ENCODE results near the gene HIBCH. TPM values are rescaled to one million over a fixed set of nuclear protein-coding genes. Genes with fewer than 3 reads are reported as not detected.
"Not testable (repeated sequence)": the region's sequence is repeated elsewhere in the genome, so short reads cannot be mapped to it uniquely, and the experiment has no call there.

The HIBCH gene
- total RNA-seq, 1 experiment from 2014 or later = 26.5 TPM

DNA sequence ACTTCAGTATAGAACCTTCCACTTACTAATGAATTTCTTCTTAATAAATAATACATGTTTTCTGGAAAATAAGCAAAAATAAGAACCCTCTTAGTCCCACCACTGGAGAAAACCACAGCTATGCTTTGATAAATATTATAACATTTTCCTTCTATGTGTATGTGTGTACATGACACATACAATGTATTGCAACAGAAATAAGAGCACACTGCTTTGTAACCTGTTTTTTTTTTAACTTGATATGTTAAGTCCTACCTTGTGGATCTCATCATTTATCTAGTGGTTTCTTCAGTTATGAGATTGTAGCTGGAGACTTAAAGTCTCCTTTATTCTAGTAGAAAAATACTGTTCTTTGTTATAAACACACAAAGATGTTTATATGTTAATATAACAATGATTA lies 40.9 kb upstream of the HIBCH start (continued):
- no peak for TF ChIP-seq CREM (CRISPR knock-in tag; IDR thresholded peaks at IDR 0.05)
- TF ChIP-seq, protein P1, sequence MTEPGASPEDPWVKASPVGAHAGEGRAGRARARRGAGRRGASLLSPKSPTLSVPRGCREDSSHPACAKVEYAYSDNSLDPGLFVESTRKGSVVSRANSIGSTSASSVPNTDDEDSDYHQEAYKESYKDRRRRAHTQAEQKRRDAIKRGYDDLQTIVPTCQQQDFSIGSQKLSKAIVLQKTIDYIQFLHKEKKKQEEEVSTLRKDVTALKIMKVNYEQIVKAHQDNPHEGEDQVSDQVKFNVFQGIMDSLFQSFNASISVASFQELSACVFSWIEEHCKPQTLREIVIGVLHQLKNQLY (CRISPR knock-in tag; IDR thresholded peaks at IDR 0.05) = no peak
- TF ChIP-seq, protein P2, sequence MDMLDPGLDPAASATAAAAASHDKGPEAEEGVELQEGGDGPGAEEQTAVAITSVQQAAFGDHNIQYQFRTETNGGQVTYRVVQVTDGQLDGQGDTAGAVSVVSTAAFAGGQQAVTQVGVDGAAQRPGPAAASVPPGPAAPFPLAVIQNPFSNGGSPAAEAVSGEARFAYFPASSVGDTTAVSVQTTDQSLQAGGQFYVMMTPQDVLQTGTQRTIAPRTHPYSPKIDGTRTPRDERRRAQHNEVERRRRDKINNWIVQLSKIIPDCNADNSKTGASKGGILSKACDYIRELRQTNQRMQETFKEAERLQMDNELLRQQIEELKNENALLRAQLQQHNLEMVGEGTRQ (CRISPR knock-in tag; IDR thresholded peaks at IDR 0.05) = no peak
- no peak for TF ChIP-seq ZNF317 (CRISPR knock-in tag; IDR thresholded peaks at IDR 0.05; ENCODE audit: borderline replicate concordance, low read depth)
- TF ChIP-seq, protein P3, sequence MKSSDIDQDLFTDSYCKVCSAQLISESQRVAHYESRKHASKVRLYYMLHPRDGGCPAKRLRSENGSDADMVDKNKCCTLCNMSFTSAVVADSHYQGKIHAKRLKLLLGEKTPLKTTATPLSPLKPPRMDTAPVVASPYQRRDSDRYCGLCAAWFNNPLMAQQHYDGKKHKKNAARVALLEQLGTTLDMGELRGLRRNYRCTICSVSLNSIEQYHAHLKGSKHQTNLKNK (CRISPR knock-in tag; IDR thresholded peaks at IDR 0.05) = no peak
- no peak for TF ChIP-seq IRF2 (CRISPR knock-in tag; IDR thresholded peaks at IDR 0.05; ENCODE audit: borderline replicate concordance, low read depth)
- TF ChIP-seq, protein P4, sequence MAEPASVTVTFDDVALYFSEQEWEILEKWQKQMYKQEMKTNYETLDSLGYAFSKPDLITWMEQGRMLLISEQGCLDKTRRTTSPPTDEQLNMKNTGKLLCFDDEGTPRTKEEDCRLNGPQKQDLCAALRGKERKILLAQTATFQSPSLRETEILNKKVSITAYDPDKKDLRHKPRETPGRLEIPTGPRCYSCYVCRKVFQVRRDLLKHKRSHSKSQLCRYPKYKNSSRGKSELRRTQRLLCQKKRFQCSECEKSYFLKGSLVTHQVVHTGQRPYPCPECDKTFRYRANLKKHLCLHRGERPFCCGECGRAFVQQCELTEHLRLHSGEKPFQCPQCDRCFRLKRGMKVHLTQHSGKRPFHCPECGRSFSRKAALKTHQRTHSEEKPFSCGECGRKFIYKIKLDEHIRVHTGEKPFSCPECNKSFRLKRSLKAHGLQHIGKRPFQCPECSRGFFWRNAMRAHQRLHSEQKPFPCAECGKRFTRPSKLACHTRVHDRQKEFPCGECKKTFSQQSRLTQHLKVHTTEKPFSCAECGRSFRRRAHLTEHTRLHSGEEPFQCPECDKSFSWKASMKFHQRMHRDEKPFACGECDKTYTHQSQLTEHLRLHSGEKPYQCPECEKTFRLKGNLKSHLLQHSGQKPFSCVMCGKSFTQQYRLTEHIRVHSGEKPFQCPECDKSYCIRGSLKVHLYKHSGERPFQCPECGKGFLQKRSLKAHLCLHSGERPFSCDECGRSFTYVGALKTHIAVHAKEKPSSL (CRISPR knock-in tag; conservative IDR thresholded peaks at IDR 0.05) = no peak

DNA sequence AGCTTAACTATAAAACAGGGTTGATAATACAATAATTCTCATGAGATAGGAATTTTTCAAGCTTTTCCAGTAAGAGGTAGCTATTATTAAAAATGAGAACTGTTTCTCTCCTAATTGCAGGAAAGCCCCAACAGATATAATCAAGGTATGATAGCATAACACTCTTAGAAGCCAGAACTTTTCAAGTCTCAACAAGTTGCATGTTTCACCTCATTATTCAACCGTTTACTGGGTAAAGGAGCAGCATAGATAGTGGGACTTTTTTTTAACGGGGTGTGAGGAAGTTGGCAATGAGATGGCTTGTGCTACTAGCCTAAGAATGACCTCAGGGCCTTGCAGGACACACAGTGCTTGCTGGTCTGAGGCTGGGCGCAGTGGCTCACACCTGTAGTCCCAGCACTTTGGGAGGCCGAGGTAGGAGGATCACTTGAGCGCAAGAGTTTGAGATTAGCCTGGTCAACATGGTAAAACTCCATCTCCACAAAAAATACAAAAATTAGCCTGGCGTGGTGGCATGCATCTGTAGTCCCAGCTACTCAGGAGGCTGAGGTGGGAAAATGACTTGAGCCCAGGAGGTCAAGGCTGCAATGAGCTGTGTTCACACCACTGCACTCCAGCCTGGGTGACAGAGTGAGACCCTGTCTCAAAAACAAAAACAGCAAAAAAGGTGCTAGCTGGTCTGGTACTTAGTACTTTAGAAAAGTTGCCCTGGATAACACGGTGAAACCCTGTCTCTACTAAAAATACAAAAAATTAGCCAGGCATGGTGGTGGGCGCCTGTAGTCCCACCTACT lies 39.2 kb upstream of the HIBCH start:
- H3K27me3 Mint-ChIP-seq (ENCODE audit: low read depth); ATAC-seq; H3K36me3 Mint-ChIP-seq; CTCF ChIA-PET; POLR2A ChIA-PET; H3K9me3 Mint-ChIP-seq; H3K27ac Mint-ChIP-seq; H3K4me3 Mint-ChIP-seq; DNase-seq (ENCODE audit: low spot score): not testable (repeated sequence)
- H3K4me1 Mint-ChIP-seq = peaks cover 11% of the 10 kb centered on the region

DNA sequence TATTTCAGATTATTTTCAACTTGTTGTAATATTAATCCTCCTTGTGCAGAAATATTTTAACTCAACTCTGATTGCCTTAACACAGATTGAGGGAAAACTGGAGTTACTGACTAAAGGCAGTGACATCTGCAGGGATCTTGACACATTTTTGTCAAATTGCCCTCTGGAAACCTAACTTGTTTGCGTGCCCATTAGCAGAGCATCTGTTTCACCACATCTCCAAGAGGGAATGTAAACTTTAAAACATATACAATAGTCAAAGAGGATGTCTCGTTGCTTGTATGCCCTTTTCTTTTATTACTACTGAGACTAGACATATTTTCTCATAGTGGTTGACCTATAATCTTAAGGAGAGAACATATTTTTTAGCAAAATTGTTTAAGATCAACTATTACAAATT lies 38.0 kb upstream of the HIBCH start:
- Mint-ChIP-seq H3K9me3 (no peaks in the 10 kb centered on the region), H3K4me1 (peaks cover 11% of the 10 kb centered on the region), H3K27me3 (ENCODE audit: low read depth) (no peaks in the 10 kb centered on the region), H3K4me3 (no peak overlapping the region), H3K36me3 (no peaks in the 10 kb centered on the region), H3K27ac (no peak overlapping the region)
- ATAC-seq (no peak), DNase-seq (ENCODE audit: low spot score) (no peak)
- ChIA-PET POLR2A (no interaction called here), CTCF (no interaction called here)
- TF ChIP-seq, protein P5, sequence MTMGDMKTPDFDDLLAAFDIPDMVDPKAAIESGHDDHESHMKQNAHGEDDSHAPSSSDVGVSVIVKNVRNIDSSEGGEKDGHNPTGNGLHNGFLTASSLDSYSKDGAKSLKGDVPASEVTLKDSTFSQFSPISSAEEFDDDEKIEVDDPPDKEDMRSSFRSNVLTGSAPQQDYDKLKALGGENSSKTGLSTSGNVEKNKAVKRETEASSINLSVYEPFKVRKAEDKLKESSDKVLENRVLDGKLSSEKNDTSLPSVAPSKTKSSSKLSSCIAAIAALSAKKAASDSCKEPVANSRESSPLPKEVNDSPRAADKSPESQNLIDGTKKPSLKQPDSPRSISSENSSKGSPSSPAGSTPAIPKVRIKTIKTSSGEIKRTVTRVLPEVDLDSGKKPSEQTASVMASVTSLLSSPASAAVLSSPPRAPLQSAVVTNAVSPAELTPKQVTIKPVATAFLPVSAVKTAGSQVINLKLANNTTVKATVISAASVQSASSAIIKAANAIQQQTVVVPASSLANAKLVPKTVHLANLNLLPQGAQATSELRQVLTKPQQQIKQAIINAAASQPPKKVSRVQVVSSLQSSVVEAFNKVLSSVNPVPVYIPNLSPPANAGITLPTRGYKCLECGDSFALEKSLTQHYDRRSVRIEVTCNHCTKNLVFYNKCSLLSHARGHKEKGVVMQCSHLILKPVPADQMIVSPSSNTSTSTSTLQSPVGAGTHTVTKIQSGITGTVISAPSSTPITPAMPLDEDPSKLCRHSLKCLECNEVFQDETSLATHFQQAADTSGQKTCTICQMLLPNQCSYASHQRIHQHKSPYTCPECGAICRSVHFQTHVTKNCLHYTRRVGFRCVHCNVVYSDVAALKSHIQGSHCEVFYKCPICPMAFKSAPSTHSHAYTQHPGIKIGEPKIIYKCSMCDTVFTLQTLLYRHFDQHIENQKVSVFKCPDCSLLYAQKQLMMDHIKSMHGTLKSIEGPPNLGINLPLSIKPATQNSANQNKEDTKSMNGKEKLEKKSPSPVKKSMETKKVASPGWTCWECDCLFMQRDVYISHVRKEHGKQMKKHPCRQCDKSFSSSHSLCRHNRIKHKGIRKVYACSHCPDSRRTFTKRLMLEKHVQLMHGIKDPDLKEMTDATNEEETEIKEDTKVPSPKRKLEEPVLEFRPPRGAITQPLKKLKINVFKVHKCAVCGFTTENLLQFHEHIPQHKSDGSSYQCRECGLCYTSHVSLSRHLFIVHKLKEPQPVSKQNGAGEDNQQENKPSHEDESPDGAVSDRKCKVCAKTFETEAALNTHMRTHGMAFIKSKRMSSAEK (CRISPR knock-in tag; IDR thresholded peaks at IDR 0.05; ENCODE audit: borderline replicate concordance) = no peak
- TF ChIP-seq ZNF219 (CRISPR knock-in tag; IDR thresholded peaks at IDR 0.05; ENCODE audit: borderline replicate concordance) (no peak), HMGA2 (CRISPR knock-in tag; IDR thresholded peaks at IDR 0.05) (no peak), RORB (CRISPR knock-in tag; IDR thresholded peaks at IDR 0.05) (no peak), ZNF317 (CRISPR knock-in tag; IDR thresholded peaks at IDR 0.05; ENCODE audit: borderline replicate concordance, low read depth) (no peak), SMAD4 (CRISPR knock-in tag; IDR thresholded peaks at IDR 0.05) (no peak), SP1 (CRISPR knock-in tag; conservative IDR thresholded peaks at IDR 0.05) (no peak), MXD4 (CRISPR knock-in tag; IDR thresholded peaks at IDR 0.05; ENCODE audit: borderline replicate concordance) (no peak), NR1H2 (CRISPR knock-in tag; IDR thresholded peaks at IDR 0.05) (no peak), ZNF396 (CRISPR knock-in tag; IDR thresholded peaks at IDR 0.05; ENCODE audit: borderline replicate concordance) (no peak), RELA (CRISPR knock-in tag; IDR thresholded peaks at IDR 0.05; ENCODE audit: borderline replicate concordance) (no peak)
- TF ChIP-seq, protein P6, sequence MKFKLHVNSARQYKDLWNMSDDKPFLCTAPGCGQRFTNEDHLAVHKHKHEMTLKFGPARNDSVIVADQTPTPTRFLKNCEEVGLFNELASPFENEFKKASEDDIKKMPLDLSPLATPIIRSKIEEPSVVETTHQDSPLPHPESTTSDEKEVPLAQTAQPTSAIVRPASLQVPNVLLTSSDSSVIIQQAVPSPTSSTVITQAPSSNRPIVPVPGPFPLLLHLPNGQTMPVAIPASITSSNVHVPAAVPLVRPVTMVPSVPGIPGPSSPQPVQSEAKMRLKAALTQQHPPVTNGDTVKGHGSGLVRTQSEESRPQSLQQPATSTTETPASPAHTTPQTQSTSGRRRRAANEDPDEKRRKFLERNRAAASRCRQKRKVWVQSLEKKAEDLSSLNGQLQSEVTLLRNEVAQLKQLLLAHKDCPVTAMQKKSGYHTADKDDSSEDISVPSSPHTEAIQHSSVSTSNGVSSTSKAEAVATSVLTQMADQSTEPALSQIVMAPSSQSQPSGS (CRISPR knock-in tag; IDR thresholded peaks at IDR 0.05; ENCODE audit: borderline replicate concordance, low read depth) = no peak
- TF ChIP-seq, protein P2 (CRISPR knock-in tag; IDR thresholded peaks at IDR 0.05) = no peak
- TF ChIP-seq, protein P7, sequence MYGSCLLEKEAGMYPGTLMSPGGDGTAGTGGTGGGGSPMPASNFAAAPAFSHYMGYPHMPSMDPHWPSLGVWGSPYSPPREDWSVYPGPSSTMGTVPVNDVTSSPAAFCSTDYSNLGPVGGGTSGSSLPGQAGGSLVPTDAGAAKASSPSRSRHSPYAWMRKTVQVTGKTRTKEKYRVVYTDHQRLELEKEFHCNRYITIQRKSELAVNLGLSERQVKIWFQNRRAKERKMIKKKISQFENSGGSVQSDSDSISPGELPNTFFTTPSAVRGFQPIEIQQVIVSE (CRISPR knock-in tag; IDR thresholded peaks at IDR 0.05; ENCODE audit: borderline replicate concordance) = no peak
